Epidermal melanocyte (primary cell): ENCODE measurements around the gene SYNDIG1L.

Experiments used
- DNase-seq: peaks from one replicate; pipeline ENCODE4 v3.0.0; 2011; ENCODE audit warnings: low spot score; ENCODE audit not compliant: insufficient read length

The SYNDIG1L gene

GRCh38 chr14:74429991-74430390, 4.0 kb upstream of the SYNDIG1L start:
- no peak for DNase-seq

GRCh38 chr14:74429221-74429691, 3.2 kb upstream of the SYNDIG1L start:
- DNase-seq = no peak

GRCh38 chr14:74427651-74428050, 1.6 kb upstream of the SYNDIG1L start:
- no peak for DNase-seq

- DNase-seq = no peak
Observed at GRCh38 chr14:74425525-74426201, 347 bp downstream of the SYNDIG1L start.

GRCh38 chr14:74424606-74425005, 1.4 kb downstream of the SYNDIG1L start:
- DNase-seq = no peak

- no peak for DNase-seq
Observed at GRCh38 chr14:74423246-74423645, 2.8 kb downstream of the SYNDIG1L start.

GRCh38 chr14:74421981-74422380, 4.0 kb downstream of the SYNDIG1L start:
- no peak for DNase-seq

- no peak for DNase-seq
Observed at GRCh38 chr14:74419086-74419485, 6.9 kb downstream of the SYNDIG1L start.

- DNase-seq = no peak
Observed at GRCh38 chr14:74418031-74418430, 8.0 kb downstream of the SYNDIG1L start.

GRCh38 chr14:74417611-74418010, 8.4 kb downstream of the SYNDIG1L start:
- DNase-seq = no peak

GRCh38 chr14:74417201-74417600, 8.8 kb downstream of the SYNDIG1L start:
- DNase-seq = no peak

- DNase-seq = no peak
Observed at GRCh38 chr14:74415115-74415437, 10.9 kb downstream of the SYNDIG1L start.

GRCh38 chr14:74414403-74415114, 11.5 kb downstream of the SYNDIG1L start:
- DNase-seq = no peak

GRCh38 chr14:74413627-74414026, 12.4 kb downstream of the SYNDIG1L start:
- DNase-seq = no peak

GRCh38 chr14:74412753-74413152, 13.3 kb downstream of the SYNDIG1L start:
- no peak for DNase-seq

GRCh38 chr14:74411671-74412070, 14.3 kb downstream of the SYNDIG1L start:
- no peak for DNase-seq

- no peak for DNase-seq
Observed at GRCh38 chr14:74409441-74409840, 16.6 kb downstream of the SYNDIG1L start.

- DNase-seq = no peak
Observed at GRCh38 chr14:74408870-74409269, 17.1 kb downstream of the SYNDIG1L start.

- no peak for DNase-seq
Observed at GRCh38 chr14:74407801-74408154, 18.2 kb downstream of the SYNDIG1L start.

- no peak for DNase-seq
Observed at GRCh38 chr14:74407021-74407800, 18.8 kb downstream of the SYNDIG1L start.

- DNase-seq = no peak
Observed at GRCh38 chr14:74405663-74406062, 20.3 kb downstream of the SYNDIG1L start.

- DNase-seq = no peak
Observed at GRCh38 chr14:74404435-74404834, 21.6 kb downstream of the SYNDIG1L start.
